Activated T-helper 2 cell treated with anti-CD3 and anti-CD28 coated beads, Interferon-gamma antibody, Interleukin-2, Interleukin-4, amounts not matched to agents 10 μg/mL and 5 μg/mL and 100 μg/mL, durations not matched to agents 14 hours and 24 hours and 36 hours (primary cell): ENCODE measurements around the gene MICAL3. TPM values are rescaled to one million over a fixed set of nuclear protein-coding genes. Genes with fewer than 3 reads are reported as not detected.
A peak's percentile ranks its signal among the peaks of the same experiment; 100 is the strongest.

Source experiments
- DNase-seq: peaks from one replicate; pipeline ENCODE4 v3.0.0; 2021; ENCODE audit warnings: low spot score
- H3K27ac Mint-ChIP-seq: one replicate; pipeline ENCODE4 v1.8.0; 2021; ENCODE audit warnings: mixed read lengths
- H3K27me3 Mint-ChIP-seq: one replicate; pipeline ENCODE4 v1.8.0; 2021; ENCODE audit warnings: low read depth, mixed read lengths
- H3K36me3 Mint-ChIP-seq: one replicate; pipeline ENCODE4 v1.8.0; 2021; ENCODE audit warnings: low read depth, mixed read lengths
- H3K4me1 Mint-ChIP-seq: one replicate; pipeline ENCODE4 v1.8.0; 2021; ENCODE audit warnings: low read depth, mixed read lengths
- H3K4me3 Mint-ChIP-seq: one replicate; pipeline ENCODE4 v1.8.0; 2021; ENCODE audit warnings: low read depth, mild to moderate bottlenecking, moderate library complexity, mixed read lengths
- H3K9me3 Mint-ChIP-seq: one replicate; pipeline ENCODE4 v1.8.0; 2021; ENCODE audit warnings: mixed read lengths
- intact Hi-C: fragments of 100-400 bp; cut with micrococcal nuclease; formaldehyde crosslinking; loops from one replicate; pipeline ENCODE4 v1.15.1; 2023
- total RNA-seq: library from RNA; stranded (reverse); gene quantifications from 2 replicates; pipeline ENCODE4 v1.2.3, GENCODE V29; 2022

Gene MICAL3
- total RNA-seq, 1 donor from 2014 or later = 41.8 TPM

DNA sequence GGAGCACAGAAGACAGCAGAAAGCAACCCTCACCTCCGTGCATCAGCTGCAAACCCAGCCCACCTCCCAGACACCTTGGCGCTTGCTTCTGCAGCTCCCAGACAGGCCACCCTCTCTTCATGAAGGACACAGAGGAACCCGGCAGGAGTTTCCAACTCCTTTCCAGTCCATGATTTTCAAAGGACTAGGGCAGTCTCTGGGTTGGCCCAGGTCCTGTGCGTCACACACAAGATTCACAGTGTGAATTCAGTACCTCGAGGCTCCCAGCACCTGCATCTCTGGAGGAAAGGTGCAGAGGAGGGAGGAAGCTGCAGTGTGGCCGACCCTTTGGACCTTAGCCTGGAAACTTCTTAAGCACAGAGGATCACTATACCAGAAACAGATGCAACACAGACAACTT lies 189.1 kb downstream of the MICAL3 start:
- peaks cover under 1% of the 10 kb centered on the region for H3K36me3 Mint-ChIP-seq
- DNase-seq = no peak
- H3K9me3 Mint-ChIP-seq = no peaks in the 10 kb centered on the region
- intact Hi-C loops = no loop called here
- no peak overlapping the region for H3K4me3 Mint-ChIP-seq
- H3K27me3 Mint-ChIP-seq = no peaks in the 10 kb centered on the region
- no peak overlapping the region for H3K27ac Mint-ChIP-seq
- H3K4me1 Mint-ChIP-seq = no peaks in the 10 kb centered on the region

DNA sequence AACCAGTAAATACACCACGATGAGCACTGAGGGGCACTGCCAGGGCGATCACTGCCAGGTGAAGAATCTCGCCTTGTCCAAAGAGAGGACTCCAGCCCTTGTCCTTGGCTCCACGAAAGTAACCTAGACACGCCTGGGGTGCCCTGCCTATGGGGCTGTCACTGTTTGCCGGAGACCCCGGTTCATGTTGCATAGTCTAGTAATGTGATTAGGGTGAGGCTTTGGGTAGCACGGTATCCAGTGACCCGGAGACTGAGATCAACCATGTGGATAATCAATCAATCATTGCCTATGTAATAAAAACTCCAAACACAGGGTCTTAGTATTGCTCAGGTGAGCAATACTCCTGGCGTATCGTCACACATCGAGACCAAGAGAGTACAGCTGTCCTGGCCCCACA lies 190.9 kb downstream of the MICAL3 start:
- no peak for DNase-seq
- H3K4me3 Mint-ChIP-seq = no peak overlapping the region
- peaks cover 2% of the 10 kb centered on the region for H3K4me1 Mint-ChIP-seq
- H3K27ac Mint-ChIP-seq = no peak overlapping the region
- H3K9me3 Mint-ChIP-seq = no peaks in the 10 kb centered on the region
- H3K36me3 Mint-ChIP-seq = no peaks in the 10 kb centered on the region
- no peaks in the 10 kb centered on the region for H3K27me3 Mint-ChIP-seq
- intact Hi-C loops = no loop called here

DNA sequence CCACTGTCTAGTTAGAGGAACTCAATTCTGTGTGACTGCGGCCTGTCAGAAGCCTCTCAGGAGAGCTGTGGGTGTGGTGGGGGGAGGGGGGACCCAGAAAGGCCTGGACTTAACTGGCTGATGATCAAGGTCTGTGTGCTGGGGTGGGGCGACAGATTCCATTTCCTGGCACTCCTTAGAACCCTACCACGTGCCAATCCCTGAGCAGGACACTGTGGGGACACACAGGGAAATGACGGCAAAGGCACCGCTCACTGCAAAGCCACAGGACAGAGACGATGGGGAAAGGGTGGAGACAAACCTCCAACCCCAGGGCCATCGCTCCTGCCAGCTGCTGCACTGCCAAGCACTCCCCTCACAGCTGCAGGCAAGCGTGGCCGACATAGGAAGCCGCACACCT lies 191.7 kb downstream of the MICAL3 start:
- H3K36me3 Mint-ChIP-seq = no peaks in the 10 kb centered on the region
- H3K4me1 Mint-ChIP-seq = peaks cover 2% of the 10 kb centered on the region
- H3K9me3 Mint-ChIP-seq = no peaks in the 10 kb centered on the region
- intact Hi-C loops = no loop called here
- DNase-seq = no peak
- H3K27ac Mint-ChIP-seq = no peak overlapping the region
- no peaks in the 10 kb centered on the region for H3K27me3 Mint-ChIP-seq
- H3K4me3 Mint-ChIP-seq = no peak overlapping the region

DNA sequence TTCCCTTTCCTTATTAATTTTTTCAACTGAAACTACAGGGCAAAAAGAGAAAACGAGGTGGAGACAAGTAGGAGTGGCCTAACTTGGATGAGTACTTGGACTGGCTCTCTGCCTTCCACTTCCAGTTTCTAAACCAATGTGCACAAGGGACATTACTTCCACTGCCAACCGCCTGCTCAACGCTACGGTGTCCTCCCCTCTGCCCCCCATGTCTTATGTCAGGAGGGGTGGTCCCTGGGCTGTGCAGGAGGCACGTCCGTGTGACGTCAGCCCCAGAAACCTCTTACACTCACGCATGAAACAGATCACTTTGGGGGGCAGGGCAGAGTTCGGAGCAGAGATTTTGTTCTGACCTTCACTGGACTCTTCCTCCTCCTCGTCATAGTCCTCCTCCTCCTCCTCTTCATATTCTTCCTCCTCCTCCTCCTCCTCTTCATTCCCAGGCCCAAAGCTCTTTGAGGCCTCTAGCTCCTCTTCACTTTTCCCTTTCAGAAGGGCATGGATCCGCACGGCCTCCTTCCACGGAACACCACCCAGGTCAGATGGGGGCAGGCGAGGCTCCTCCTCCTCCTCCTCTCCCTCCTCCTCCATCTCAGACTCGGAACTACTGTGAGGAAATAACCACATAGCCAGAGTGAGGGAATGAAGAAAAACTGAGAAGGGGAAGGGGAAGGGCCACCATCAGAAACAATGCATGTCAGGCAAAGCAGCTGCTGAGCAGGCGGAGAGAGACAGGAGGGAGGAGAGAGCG lies 192.7 kb downstream of the MICAL3 start:
- H3K4me1 Mint-ChIP-seq = peaks cover 2% of the 10 kb centered on the region
- H3K4me3 Mint-ChIP-seq = no peak overlapping the region
- H3K27me3 Mint-ChIP-seq = no peaks in the 10 kb centered on the region
- no peak overlapping the region for H3K27ac Mint-ChIP-seq
- intact Hi-C loops = no loop called here
- DNase-seq = no peak
- H3K36me3 Mint-ChIP-seq = no peaks in the 10 kb centered on the region
- H3K9me3 Mint-ChIP-seq = no peaks in the 10 kb centered on the region

DNA sequence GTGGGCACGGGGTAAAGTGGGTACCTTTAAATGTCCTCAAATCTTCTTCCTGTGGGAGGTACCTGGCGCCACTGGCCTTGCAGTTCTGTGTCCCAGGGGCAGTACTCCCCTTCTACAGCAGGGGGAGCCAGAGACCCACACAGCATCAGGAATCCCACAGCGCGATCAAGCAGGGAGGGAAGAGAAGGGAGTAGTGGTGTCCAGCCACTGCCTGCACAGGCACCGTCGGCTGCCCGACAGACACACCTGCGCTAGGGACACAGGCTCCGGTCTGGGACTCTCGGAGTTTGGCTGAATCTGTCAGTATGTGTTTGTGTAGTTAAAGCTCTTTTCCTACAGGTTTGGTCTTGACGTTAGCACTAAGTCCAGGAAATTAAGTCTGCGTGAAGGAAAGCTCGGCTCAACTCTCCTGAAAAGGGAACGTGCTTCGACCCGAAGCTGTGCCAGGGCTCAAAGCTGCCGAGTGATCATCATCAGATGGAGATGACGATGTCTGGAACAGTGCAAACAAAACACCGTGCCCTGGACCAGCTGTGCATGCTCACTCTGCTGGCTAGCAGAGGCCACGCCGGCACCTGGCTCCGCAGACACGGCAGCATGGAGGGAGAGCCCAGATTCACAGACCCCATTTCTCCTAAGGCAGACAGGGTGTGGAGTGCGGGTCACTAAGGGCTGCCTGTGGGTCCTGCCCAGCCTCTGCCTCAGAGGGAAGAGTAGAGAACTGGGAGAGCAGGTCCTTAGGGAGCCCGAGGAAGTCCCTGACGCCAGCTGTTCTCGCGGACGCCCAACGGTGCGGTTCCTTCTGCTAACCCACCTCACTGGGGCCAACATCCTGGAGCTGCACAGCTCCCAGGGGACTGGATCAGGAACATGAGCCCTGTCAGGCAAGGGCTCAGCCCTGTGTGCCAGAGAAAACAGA lies 194.1 kb downstream of the MICAL3 start:
- peak; percentile 70 for DNase-seq
- no peak overlapping the region for H3K4me3 Mint-ChIP-seq
- intact Hi-C loops = loop anchor here (1.0 kb wide), 2 partner anchors 194 to 246 kb away; partner anchors contain the start of gene MICAL3
- H3K4me1 Mint-ChIP-seq = peaks cover 2% of the 10 kb centered on the region
- no peaks in the 10 kb centered on the region for H3K27me3 Mint-ChIP-seq
- no peaks in the 10 kb centered on the region for H3K36me3 Mint-ChIP-seq
- no peak overlapping the region for H3K27ac Mint-ChIP-seq
- H3K9me3 Mint-ChIP-seq = no peaks in the 10 kb centered on the region

DNA sequence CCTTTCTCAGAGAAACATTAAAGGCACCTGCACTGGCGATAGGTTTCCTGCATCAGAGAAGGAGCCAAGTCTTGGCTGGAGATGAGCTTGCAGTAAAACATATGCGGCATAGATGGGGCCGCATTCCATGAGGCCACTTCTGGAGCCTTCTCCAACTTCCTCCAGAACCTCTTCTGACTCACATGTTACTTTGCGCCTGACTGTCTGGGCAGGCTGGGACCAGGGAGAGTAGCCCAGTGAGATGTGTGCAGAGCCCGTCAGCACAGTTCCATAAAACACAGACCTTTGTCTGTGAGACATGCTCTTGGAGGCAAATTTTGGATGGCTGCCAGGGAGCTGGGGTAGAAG lies 194.7 kb downstream of the MICAL3 start:
- no peaks in the 10 kb centered on the region for H3K27me3 Mint-ChIP-seq
- H3K4me1 Mint-ChIP-seq = peaks cover 2% of the 10 kb centered on the region
- DNase-seq = no peak
- no peak overlapping the region for H3K4me3 Mint-ChIP-seq
- H3K36me3 Mint-ChIP-seq = no peaks in the 10 kb centered on the region
- no peaks in the 10 kb centered on the region for H3K9me3 Mint-ChIP-seq
- intact Hi-C loops = loop anchor here (1.0 kb wide), 2 partner anchors 195 to 247 kb away; partner anchors contain the start of gene MICAL3
- H3K27ac Mint-ChIP-seq = no peak overlapping the region

DNA sequence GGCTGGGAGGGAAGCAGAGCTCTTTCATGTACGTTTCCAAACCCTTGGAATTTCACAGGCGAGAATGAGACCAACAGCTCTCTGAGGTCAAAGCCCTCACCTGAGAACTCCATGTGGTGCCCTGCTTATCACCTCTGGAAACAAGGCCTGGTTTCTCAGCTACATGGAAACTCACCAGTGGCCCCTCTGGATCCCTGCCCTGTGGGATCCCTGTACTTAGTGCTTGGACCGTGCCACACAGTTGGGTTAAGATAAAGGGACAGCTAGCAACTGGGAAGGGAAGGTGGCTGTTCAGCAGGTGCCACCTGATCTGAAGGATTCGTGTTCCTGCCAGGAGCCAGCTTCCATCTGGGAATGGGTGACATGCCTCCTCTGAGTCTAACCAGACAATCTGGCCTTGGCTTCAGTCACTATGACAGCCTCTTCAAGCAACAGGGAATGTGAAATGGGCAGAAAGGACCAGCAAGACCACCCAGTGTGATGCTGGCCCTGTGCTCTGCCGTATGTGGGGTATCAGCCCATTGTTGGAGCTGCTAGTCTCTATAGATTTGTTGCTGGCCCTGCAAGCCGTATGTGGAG lies 195.8 kb downstream of the MICAL3 start:
- no peak overlapping the region for H3K27ac Mint-ChIP-seq
- H3K36me3 Mint-ChIP-seq = no peaks in the 10 kb centered on the region
- H3K9me3 Mint-ChIP-seq = no peaks in the 10 kb centered on the region
- peaks cover 2% of the 10 kb centered on the region for H3K4me1 Mint-ChIP-seq
- DNase-seq = no peak
- no peak overlapping the region for H3K4me3 Mint-ChIP-seq
- intact Hi-C loops = no loop called here
- H3K27me3 Mint-ChIP-seq = no peaks in the 10 kb centered on the region

DNA sequence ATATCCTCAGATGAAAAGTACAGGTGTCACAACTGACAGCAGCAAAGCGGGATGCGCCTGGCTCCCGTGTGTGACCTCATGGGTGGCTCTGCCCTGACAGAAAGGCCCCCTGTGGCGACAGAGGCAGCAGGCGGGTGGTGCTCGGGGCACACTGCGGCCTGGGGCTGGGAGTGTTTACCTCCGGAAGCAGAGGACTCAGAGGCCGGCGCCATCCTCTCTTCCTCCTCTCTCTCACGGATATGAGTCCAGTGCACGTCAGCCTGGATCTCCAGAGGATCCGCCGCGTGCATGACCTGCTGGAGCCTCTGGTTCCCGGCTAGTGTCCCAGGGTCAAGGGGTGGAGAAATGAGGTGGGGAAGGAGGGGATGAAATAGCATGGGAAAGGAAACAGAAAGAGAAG lies 196.9 kb downstream of the MICAL3 start:
- H3K4me3 Mint-ChIP-seq = no peak overlapping the region
- H3K27ac Mint-ChIP-seq = no peak overlapping the region
- DNase-seq = no peak
- no peaks in the 10 kb centered on the region for H3K9me3 Mint-ChIP-seq
- H3K27me3 Mint-ChIP-seq = no peaks in the 10 kb centered on the region
- H3K4me1 Mint-ChIP-seq = peaks cover 2% of the 10 kb centered on the region
- intact Hi-C loops = no loop called here
- H3K36me3 Mint-ChIP-seq = no peaks in the 10 kb centered on the region

DNA sequence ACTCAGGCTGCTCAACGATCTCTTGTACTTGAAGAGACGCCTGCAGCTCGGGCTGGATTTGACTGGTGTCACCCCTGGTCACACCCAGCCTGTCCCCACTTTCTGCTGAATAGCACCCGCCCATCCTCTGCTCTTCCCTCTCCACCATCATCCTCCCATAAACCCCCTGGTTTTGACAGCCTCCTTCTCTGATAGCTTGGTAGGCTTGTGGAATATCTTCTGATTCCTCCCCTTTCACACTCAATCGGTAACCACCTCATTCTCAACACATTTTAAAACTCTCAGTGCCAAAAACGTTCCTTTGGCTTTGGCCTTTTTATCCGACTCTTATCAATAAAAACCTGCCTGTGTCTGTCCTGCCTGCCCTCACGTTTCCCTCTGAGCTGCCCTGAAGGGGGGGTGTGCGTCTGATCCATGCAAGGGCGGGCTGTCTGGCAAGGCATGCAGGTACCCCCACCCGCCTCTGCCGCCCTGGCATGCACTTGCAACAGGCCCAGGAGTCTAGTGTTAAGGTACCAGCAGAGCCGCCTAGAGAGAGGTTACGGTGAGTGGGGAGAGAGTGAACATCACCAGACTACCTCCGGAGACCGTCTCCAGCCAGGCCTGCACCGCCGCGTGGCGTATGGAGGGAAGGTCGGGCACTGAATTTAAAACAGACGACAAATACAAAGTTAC lies 198.3 kb downstream of the MICAL3 start:
- Mint-ChIP-seq H3K9me3 (no peaks in the 10 kb centered on the region), H3K27me3 (no peaks in the 10 kb centered on the region), H3K4me3 (no peak overlapping the region), H3K36me3 (no peaks in the 10 kb centered on the region), H3K27ac (no peak overlapping the region), H3K4me1 (peaks cover 2% of the 10 kb centered on the region)
- DNase-seq = no peak
- intact Hi-C loops = no loop called here

DNA sequence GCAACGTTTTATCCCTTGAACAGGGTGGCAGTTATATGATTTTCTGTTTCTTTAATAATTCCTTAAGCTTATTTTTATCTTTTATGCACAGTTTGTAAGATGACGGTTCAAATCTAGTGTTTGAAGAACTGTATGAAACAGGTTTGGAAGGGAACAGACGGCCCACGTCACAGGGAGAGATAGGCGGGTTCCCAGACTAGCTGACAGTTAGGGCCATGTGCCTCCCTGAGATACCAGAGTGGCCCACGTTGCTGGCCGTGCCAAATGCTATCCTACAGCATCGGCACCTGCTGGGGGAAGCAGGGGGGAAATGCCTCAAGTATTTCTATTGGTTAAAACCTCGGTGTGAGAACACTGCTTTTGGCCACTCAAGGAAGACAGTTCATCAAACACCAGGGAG lies 199.9 kb downstream of the MICAL3 start:
- Mint-ChIP-seq H3K27me3 (no peaks in the 10 kb centered on the region), H3K9me3 (no peaks in the 10 kb centered on the region), H3K4me1 (no peaks in the 10 kb centered on the region), H3K36me3 (no peaks in the 10 kb centered on the region), H3K27ac (no peak overlapping the region), H3K4me3 (no peak overlapping the region)
- intact Hi-C loops = no loop called here
- DNase-seq = no peak

DNA sequence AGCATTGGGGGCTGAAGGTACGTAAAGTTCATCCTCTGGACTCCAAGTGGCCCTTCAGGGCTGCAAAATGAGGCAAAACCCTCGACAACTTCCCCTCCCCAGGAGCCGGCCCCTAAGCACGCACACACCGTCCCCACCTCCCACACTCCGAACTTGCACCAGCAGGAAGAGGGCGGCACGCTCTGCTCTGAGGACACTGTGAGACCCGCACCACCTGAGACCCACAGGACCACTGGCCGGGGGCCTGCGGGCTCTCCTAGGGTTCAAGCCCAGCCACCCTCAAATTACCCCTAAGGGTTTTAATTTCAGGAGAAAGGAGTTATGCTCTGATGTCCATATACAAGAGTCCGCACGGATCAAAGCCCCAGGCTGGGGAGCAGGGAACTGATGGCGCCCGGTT lies 200.4 kb downstream of the MICAL3 start:
- no peak for DNase-seq
- no peaks in the 10 kb centered on the region for H3K36me3 Mint-ChIP-seq
- H3K4me3 Mint-ChIP-seq = no peak overlapping the region
- no peaks in the 10 kb centered on the region for H3K27me3 Mint-ChIP-seq
- H3K9me3 Mint-ChIP-seq = no peaks in the 10 kb centered on the region
- intact Hi-C loops = no loop called here
- H3K27ac Mint-ChIP-seq = no peak overlapping the region
- H3K4me1 Mint-ChIP-seq = no peaks in the 10 kb centered on the region

DNA sequence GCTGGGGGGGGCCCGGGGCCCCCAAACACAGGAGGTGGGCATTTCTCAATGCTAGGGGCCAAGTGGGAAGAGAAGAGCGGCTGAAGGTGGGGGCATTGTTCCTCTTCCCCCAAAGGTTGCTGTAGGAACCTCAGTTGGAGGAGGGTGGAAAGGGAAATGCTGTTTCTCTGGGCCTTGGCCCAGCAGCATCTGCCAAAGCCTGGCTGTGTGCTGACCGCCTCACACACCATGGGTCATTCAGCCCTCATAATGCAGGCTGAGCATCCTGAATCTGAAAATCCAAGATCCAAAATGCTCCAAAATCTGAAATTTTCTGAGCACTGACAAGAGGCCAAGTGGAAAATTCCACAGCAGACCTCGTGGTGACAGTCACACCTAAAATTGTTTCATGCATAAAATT lies 201.1 kb downstream of the MICAL3 start:
- no peak overlapping the region for H3K4me3 Mint-ChIP-seq
- H3K9me3 Mint-ChIP-seq = no peaks in the 10 kb centered on the region
- no peaks in the 10 kb centered on the region for H3K36me3 Mint-ChIP-seq
- no peak overlapping the region for H3K27ac Mint-ChIP-seq
- no peak for DNase-seq
- no peaks in the 10 kb centered on the region for H3K4me1 Mint-ChIP-seq
- H3K27me3 Mint-ChIP-seq = no peaks in the 10 kb centered on the region
- intact Hi-C loops = no loop called here
